Fibroblast of skin of right biceps (primary cell): ENCODE data around the gene AFF1.
A peak's percentile ranks its signal among the peaks of the same experiment; 100 is the strongest.

Experiments
- DNase-seq: peaks from one replicate; pipeline ENCODE4 v3.0.0-alpha.2; 2013

Gene AFF1

GRCh38 chr4:87179751-87180150, 244.9 kb downstream of the AFF1 start:
- DNase-seq: peak; percentile 27

GRCh38 chr4:87180767-87181166, 246.0 kb downstream of the AFF1 start:
- peak; percentile 16 for DNase-seq

- no peak for DNase-seq
These were observed 250.5 kb downstream of the AFF1 start for GRCh38 chr4:87185146-87185870.

GRCh38 chr4:87188048-87188447, 253.2 kb downstream of the AFF1 start:
- DNase-seq: peak; percentile 72

- peak; percentile 3 for DNase-seq
These were observed 254.1 kb downstream of the AFF1 start for GRCh38 chr4:87188932-87189331.
